ENCODE data around the gene GLIS2. TPM values are rescaled to one million over a fixed set of nuclear protein-coding genes. Genes with fewer than 3 reads are reported as not detected.
A peak's percentile ranks its signal among the peaks of the same experiment; 100 is the strongest.

GLIS2 gene
- total RNA-seq, 1 donor from 2014 or later, result 3.3 TPM

DNA sequence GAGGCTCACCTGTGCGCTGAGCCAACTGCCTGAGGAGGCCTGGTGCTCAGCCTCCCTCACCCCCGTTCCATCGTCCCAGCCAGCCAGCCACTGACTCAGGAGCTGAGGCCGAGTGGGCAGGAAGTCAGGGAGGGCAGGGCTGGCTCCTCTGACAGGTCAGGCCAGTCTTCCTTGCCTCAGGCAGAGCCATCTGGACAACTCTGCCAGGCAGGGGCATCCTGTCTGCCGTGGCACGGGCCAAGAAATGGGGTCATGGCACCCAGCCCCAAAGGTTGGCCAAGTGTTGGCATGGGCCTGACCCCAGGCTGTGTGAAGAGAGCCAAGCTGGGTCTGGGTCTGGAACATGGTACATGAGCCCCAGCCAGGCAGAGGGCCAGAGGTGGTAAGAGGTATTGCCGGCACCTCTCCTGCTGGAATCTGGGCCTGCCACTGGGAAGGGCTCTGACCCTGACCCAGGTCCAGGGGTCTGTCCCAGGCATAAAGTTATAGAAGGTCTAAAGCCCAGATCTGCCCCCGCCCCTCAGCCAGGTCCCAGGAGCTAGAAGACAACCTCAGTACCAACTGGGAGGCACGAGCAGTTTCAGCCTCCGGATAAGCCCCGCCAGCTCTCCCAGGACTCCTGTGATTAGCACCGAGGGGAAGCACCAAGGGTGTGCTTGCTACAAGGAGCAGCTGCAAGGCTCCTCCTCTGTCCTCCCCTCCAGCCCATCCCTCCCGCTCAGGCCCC, 53.3 kb downstream of the GLIS2 start:
- no peak for DNase-seq (ENCODE audit: low read depth)

- no peak for DNase-seq (ENCODE audit: low read depth)
Measured at GRCh38 chr16:4370151-4370550, 54.3 kb downstream of the GLIS2 start.

GRCh38 chr16:4370570-4371356, 54.9 kb downstream of the GLIS2 start:
- peak; percentile 75 for DNase-seq (ENCODE audit: low read depth)

GRCh38 chr16:4371357-4372000, 55.6 kb downstream of the GLIS2 start, which contains the start of gene VASN:
Gene VASN, plus strand, starts transcription at chr16:4371848. Its CDS starts 9,030 bp downstream, at chr16:4380878.
- peak; percentile 78 for DNase-seq (ENCODE audit: low read depth)

- peak; percentile 51 for DNase-seq (ENCODE audit: low read depth)
Measured at GRCh38 chr16:4372001-4372577, 56.2 kb downstream of the GLIS2 start.

DNA sequence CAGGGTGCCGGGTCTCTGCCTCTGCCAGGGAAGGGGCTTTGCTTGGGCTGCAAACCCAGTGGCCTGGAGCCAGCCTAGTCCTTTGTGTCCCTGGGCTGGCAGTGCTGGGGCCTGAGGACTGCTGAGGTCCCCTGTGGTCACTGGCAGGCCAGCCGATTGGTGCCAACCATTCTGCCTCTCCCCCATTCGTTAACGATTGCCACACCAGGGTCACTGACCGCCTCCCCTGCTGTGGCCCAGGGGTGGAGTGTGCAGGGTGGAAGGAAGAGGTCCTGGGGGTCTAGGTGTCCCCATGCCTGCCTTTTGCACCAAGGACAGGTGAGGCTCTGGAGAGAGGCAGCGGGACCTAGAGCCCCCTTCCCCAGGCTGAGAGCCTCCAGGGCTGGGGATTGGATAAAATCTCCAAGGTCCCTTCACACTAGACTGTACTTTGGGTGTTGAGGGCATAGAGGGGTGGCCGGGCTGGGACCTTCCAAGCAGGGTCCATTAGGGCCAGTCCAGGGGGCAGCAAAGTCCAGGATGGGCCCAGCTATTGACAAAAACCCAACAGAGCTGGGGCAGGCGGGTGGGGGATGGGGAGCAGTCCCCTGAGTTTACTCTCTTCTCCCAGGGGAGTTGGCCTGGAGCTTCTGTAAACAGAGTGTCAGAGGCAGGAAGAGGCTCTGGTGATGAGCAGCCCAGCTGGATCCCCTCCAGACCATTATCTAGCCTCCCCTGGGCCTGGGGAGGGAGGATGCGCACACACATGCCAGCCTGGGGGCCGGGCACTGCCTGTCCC, 56.9 kb downstream of the GLIS2 start:
- DNase-seq (ENCODE audit: low read depth), result peak; percentile 82

- DNase-seq (ENCODE audit: low read depth), result peak; percentile 56
Measured at GRCh38 chr16:4373356-4373908, 57.6 kb downstream of the GLIS2 start.

- peak; percentile 84 for DNase-seq (ENCODE audit: low read depth)
Measured at GRCh38 chr16:4373909-4374742, 58.3 kb downstream of the GLIS2 start.

- DNase-seq (ENCODE audit: low read depth), result no peak
Measured at GRCh38 chr16:4375717-4376116, 59.9 kb downstream of the GLIS2 start.

- peak; percentile 88 for DNase-seq (ENCODE audit: low read depth)
Measured at GRCh38 chr16:4376126-4376892, 60.4 kb downstream of the GLIS2 start.

- no peak for DNase-seq (ENCODE audit: low read depth)
Measured at GRCh38 chr16:4376893-4377572, 61.2 kb downstream of the GLIS2 start.

DNA sequence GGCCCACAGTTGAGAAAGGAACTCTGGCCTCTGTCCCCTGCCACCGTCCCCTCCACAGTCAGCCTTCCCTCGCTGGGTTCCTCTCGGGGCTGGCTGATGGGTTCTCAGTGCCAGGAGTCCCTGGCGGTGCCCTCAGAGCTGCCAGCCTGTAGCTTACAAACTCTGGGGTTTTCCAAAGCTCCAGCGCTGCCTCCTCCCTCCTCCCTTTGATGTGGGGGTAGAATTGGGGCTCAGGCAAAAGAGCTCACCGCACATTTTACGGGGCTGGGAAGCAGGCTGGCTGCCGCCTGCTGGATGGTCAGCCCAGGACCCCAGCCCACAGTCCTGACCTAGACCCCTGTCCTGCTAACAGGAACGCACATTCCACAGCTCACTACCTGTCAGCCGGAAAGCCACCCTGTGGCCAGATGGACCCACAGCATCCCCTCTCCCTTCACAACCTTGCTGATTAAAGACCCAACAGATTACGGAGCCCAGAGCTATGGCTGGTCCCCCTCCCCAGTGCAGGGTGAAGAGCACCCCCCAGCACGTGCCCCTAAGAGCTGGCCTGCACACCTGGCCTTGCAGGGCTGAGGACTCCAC, 61.8 kb downstream of the GLIS2 start:
- no peak for DNase-seq (ENCODE audit: low read depth)

DNA sequence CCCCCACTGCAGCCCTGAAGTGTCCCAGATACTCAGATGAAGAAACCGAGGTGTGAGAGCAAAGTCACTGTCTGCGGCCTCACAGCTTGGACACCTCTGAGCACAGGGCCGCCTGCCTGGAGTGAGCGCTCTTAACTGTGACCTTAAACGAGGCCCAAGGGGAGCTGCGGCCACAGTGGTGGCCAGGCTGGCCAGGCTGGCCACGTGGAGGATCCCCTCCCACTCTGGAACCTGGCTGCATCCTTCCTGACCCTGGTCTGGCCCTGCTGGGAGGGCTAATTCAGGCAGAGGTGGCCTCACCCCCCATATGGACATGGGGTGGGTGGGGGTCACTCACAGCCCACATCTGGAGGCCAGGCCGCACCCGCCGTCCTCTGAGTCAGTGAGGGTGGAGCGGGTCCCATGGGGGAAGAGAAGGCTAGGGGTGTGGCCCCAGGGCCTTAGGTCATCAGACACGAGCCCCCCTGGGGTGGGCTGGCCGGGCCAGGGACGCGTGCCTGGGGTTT, 62.3 kb downstream of the GLIS2 start:
- DNase-seq (ENCODE audit: low read depth), result no peak

- no peak for DNase-seq (ENCODE audit: low read depth)
Measured at GRCh38 chr16:4378999-4379690, 63.3 kb downstream of the GLIS2 start.

DNA sequence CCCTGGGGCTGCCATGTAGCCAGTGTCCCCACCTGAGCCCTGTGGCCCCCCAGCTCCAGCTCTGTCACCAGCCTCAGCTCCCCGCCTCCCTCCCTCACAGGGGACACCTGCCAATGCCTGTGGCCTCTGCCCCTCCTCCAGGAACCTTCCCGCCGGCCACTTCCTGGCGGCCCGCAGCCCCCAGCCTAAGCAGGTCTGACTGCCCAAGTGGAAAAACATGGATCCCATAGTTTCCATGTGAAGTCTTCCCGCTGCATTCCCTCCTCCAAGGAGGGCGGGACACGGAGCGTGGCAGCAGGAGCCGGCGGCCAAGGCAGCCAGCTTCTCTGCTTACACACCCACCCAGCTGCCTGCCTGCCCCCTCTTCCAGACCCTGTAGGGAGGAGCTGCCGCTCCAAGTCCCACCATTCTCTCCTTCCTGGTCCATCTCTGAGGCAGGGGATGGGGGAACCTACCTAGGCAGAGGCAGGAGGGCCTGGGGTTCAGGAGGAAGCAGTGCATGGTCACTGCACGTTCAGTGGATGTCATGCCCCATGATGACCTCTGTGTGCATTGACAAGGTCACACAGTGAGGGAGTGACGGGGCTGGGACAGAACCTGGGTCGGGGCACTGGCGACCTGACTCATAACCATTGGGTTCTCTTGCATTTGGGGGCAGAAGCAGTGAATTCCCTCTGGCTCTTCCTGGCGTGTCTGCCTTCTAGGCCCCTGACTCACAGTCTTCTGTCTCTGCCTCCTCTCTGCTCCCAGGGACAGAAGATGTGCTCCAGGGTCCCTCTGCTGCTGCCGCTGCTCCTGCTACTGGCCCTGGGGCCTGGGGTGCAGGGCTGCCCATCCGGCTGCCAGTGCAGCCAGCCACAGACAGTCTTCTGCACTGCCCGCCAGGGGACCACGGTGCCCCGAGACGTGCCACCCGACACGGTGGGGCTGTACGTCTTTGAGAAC, 64.5 kb downstream of the GLIS2 start:
- DNase-seq (ENCODE audit: low read depth), result no peak

Measured in myocyte (in vitro differentiated cells).